PC-9 (cell line): ENCODE measurements around the gene INPP5J. TPM values are rescaled to one million over a fixed set of nuclear protein-coding genes. Genes with fewer than 3 reads are reported as not detected.
A peak's percentile ranks its signal among the peaks of the same experiment; 100 is the strongest.

Experiments used
- BruUV-seq: library from RNA; stranded (reverse); fragments of 400-500 nt; replicated peaks from 2 replicates; lab custom pipeline; 2021; lab: Mats Ljungman, UMichigan
- CTCF ChIA-PET: fragments of 300-600 bp; sonication (Branson Sonifier 250); formaldehyde crosslinking; loops from one replicate; lab custom pipeline; 2022; ENCODE audit warnings: antibody characterized with exemption; lab: Charles Lee
- POLR2A ChIA-PET: fragments of 300-600 bp; sonication (Branson Sonifier 250); formaldehyde crosslinking; loops from one replicate; lab custom pipeline; 2022; ENCODE audit warnings: antibody characterized with exemption; ENCODE audit not compliant: unreplicated experiment; lab: Charles Lee
- DNase-seq, 2 experiments: peaks; one replicate each; pipeline versions ENCODE4 v3.0.0 to v3.0.0-alpha.2; 2015 to 2022; ENCODE audit warnings: mixed read lengths in 1 of 2
- H2AFZ ChIP-seq: fragments of 200-600 bp; sonication (generic); 2 replicates; pipeline ENCODE4 v1.8.1; 2017; ENCODE audit warnings: antibody characterized with exemption
- H3F3A ChIP-seq: fragments of 200-600 bp; sonication (generic); 2 replicates; pipeline ENCODE4 v1.8.1; 2017; ENCODE audit warnings: antibody characterized with exemption, mild to moderate bottlenecking, low read depth; ENCODE audit not compliant: insufficient read depth
- H3K27ac ChIP-seq: fragments of 200-600 bp; sonication (generic); 2 replicates; pipeline ENCODE4 v1.6.1; 2016; ENCODE audit warnings: mixed run types
- H3K27me3 ChIP-seq: fragments of 200-600 bp; sonication (generic); 2 replicates; pipeline ENCODE4 v1.6.1; 2016; ENCODE audit warnings: low read depth, mixed run types; ENCODE audit not compliant: insufficient read depth
- H3K36me3 ChIP-seq: fragments of 200-600 bp; sonication (generic); 2 replicates; pipeline ENCODE4 v1.6.1; 2016; ENCODE audit warnings: low read depth, mixed run types
- H3K4me1 ChIP-seq: fragments of 200-600 bp; sonication (generic); replicated peaks from 2 replicates; pipeline ENCODE4 v1.6.1; 2016; ENCODE audit warnings: mixed run types; ENCODE audit not compliant: insufficient read depth
- H3K4me2 ChIP-seq: fragments of 200-600 bp; sonication (generic); 2 replicates; pipeline ENCODE4 v1.6.1; 2017; ENCODE audit warnings: mixed run types
- H3K4me3 ChIP-seq: fragments of 200-600 bp; sonication (generic); 2 replicates; pipeline ENCODE4 v1.6.1; 2016; ENCODE audit warnings: mixed run types
- H3K79me2 ChIP-seq: fragments of 200-600 bp; sonication (generic); 2 replicates; pipeline ENCODE4 v1.6.1; 2017; ENCODE audit warnings: low read depth, mixed run types
- H3K9me2 ChIP-seq: fragments of 200-600 bp; sonication (generic); 2 replicates; pipeline ENCODE4 v1.8.1; 2017; ENCODE audit warnings: mild to moderate bottlenecking; ENCODE audit not compliant: insufficient read depth
- H3K9me3 ChIP-seq: fragments of 200-600 bp; sonication (generic); 2 replicates; pipeline ENCODE4 v1.8.1; 2016; ENCODE audit warnings: low read depth; ENCODE audit not compliant: insufficient read depth
- H4K20me1 ChIP-seq: fragments of 200-600 bp; sonication (generic); 2 replicates; pipeline ENCODE4 v1.8.1; 2017; ENCODE audit not compliant: insufficient read depth
- EZH2 ChIP-seq: fragments of 200-600 bp; sonication (generic); IDR thresholded peaks from 2 replicates; pipeline ENCODE4 v1.8.0; 2017; ENCODE audit warnings: antibody characterized with exemption, low read depth
- intact Hi-C: fragments of 100-400 bp; cut with micrococcal nuclease; formaldehyde crosslinking; loops from one replicate; pipeline ENCODE4 v1.10.0; 2022; ENCODE audit not compliant: unreplicated experiment
- total RNA-seq: library from RNA; stranded (reverse); gene quantifications from 2 replicates; pipeline ENCODE4 v1.2.3, GENCODE V29; 2021
- TF ChIP-seq, protein P1 (sequence below): fragments of 200-600 bp; sonication (generic); conservative IDR thresholded peaks from 2 replicates; pipeline ENCODE4 v1.6.1; 2017; ENCODE audit warnings: mixed run types, antibody characterized with exemption, mild to moderate bottlenecking, moderate library complexity

INPP5J gene
- total RNA-seq, 1 experiment from 2014 or later: 1.7 TPM

DNA sequence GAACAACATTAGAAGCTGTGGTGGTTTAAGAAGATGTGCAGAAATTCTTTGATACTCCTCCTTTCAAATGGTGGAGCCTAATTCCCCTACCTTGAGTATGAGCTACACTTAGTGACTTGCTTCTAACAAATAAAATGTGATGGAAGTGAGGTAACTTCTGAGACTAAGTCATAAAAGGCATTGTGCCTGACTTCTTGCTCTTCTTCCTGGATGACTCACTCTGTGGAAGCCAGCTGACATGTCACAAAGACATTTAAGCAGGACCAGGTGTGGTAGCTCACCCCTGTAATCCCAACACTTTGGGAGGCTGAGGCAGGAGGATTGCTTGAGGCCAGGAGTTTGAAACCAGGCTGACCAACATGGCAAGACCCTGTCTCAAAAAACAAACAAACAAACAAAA lies 21.5 kb downstream of the INPP5J start:
- no peaks in the 10 kb centered on the region for H4K20me1 ChIP-seq
- H3K36me3 ChIP-seq: no peaks in the 10 kb centered on the region
- CTCF ChIA-PET: no interaction called here
- H3K79me2 ChIP-seq: no peaks in the 10 kb centered on the region
- TF ChIP-seq, protein P1, sequence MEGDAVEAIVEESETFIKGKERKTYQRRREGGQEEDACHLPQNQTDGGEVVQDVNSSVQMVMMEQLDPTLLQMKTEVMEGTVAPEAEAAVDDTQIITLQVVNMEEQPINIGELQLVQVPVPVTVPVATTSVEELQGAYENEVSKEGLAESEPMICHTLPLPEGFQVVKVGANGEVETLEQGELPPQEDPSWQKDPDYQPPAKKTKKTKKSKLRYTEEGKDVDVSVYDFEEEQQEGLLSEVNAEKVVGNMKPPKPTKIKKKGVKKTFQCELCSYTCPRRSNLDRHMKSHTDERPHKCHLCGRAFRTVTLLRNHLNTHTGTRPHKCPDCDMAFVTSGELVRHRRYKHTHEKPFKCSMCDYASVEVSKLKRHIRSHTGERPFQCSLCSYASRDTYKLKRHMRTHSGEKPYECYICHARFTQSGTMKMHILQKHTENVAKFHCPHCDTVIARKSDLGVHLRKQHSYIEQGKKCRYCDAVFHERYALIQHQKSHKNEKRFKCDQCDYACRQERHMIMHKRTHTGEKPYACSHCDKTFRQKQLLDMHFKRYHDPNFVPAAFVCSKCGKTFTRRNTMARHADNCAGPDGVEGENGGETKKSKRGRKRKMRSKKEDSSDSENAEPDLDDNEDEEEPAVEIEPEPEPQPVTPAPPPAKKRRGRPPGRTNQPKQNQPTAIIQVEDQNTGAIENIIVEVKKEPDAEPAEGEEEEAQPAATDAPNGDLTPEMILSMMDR: no peak
- no peak for TF ChIP-seq EZH2
- no peak overlapping the region for H2AFZ ChIP-seq
- H3K9me2 ChIP-seq: no peaks in the 10 kb centered on the region
- no peak overlapping the region for H3K4me2 ChIP-seq
- no peak overlapping the region for H3K27ac ChIP-seq
- H3F3A ChIP-seq: peaks cover 8% of the 10 kb centered on the region; the same call in 1 of the 2 replicates
- intact Hi-C loops: no loop called here
- H3K4me3 ChIP-seq: no peak overlapping the region
- H3K4me1 ChIP-seq: 0 out of 2 replicates have a peak, but pooled peaks cover 6% of the 10 kb centered on the region
- POLR2A ChIA-PET: no interaction called here
- no TSS peak for BruUV-seq
- H3K9me3 ChIP-seq: peaks cover 15% of the 10 kb centered on the region
- H3K27me3 ChIP-seq: peaks cover 4% of the 10 kb centered on the region; the same call in 1 of the 2 replicates
- peak in 1 of 2 experiments; percentile 57 for DNase-seq

DNA sequence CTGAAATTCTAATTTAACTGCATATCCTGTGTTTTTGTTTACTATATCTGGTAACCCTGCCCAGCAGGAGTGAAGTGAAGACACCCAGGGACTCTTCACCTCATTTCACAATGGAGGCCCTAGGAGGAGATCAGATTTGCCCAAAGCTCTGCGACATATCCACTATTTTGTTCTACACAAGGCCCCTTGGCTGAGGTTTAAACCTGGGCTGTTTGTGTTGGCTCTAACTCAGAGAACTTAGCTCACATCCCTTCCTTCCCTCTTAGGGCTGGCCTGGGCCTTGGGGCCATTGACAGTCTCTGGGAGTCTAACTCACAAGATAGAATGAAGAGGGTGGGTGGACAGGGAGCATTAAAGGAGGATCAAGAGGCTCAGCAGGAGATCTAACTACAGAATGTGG lies 25.7 kb downstream of the INPP5J start:
- H3K4me3 ChIP-seq: no peak overlapping the region
- no peak for DNase-seq
- CTCF ChIA-PET: interaction anchor here (0.7 kb wide), 1 partner anchor 41 kb away, joined by 3 read pairs; the partner anchor contains the start of gene SELENOM
- no peaks in the 10 kb centered on the region for H3K79me2 ChIP-seq
- no peaks in the 10 kb centered on the region for H3K36me3 ChIP-seq
- peaks cover 8% of the 10 kb centered on the region; the same call in 1 of the 2 replicates for H3F3A ChIP-seq
- intact Hi-C loops: loop anchor here (2.0 kb wide), 2 partner anchors 124 to 202 kb away; no protein-coding TSS in a partner anchor
- H3K27me3 ChIP-seq: no peaks in the 10 kb centered on the region
- H3K9me3 ChIP-seq: peaks cover 15% of the 10 kb centered on the region
- no peak overlapping the region for H3K4me2 ChIP-seq
- no TSS peak for BruUV-seq
- 0 out of 2 replicates have a peak, but pooled peaks cover 6% of the 10 kb centered on the region for H3K4me1 ChIP-seq
- H3K27ac ChIP-seq: no peak overlapping the region
- H2AFZ ChIP-seq: no peak overlapping the region
- POLR2A ChIA-PET: interaction anchor here (0.6 kb wide), 1 partner anchor 554 kb away, joined by 10 read pairs; no protein-coding TSS in a partner anchor
- TF ChIP-seq EZH2: no peak
- TF ChIP-seq, protein P1: no peak
- no peaks in the 10 kb centered on the region for H3K9me2 ChIP-seq
- H4K20me1 ChIP-seq: no peaks in the 10 kb centered on the region

GRCh38 chr22:31148953-31149627 lies 26.3 kb downstream of the INPP5J start:
- TF ChIP-seq EZH2: no peak
- TF ChIP-seq, protein P1: peak; percentile 97
- no peak overlapping the region for H2AFZ ChIP-seq
- DNase-seq: peak; percentile 60 to 71
- H3K4me3 ChIP-seq: no peak overlapping the region
- intact Hi-C loops: loop anchor here (1.0 to 2.0 kb wide), 5 partner anchors 42 to 202 kb away; partner anchors contain the start of gene SELENOM
- no peaks in the 10 kb centered on the region for H4K20me1 ChIP-seq
- ChIA-PET POLR2A (interaction anchor here (0.6 kb wide), 1 partner anchor 555 kb away, joined by 10 read pairs; no protein-coding TSS in a partner anchor), CTCF (interaction anchor here (0.6 to 0.7 kb wide), 3 partner anchors 42 to 363 kb away, joined by 3 to 7 read pairs (median 3); partner anchors contain the start of gene SELENOM)
- no peaks in the 10 kb centered on the region for H3K79me2 ChIP-seq
- peaks cover 15% of the 10 kb centered on the region for H3K9me3 ChIP-seq
- H3K27me3 ChIP-seq: no peaks in the 10 kb centered on the region
- H3K9me2 ChIP-seq: no peaks in the 10 kb centered on the region
- H3K4me2 ChIP-seq: no peak overlapping the region
- peaks cover 4% of the 10 kb centered on the region; the same call in 1 of the 2 replicates for H3F3A ChIP-seq
- 0 out of 2 replicates have a peak, but pooled peaks cover 6% of the 10 kb centered on the region for H3K4me1 ChIP-seq
- no TSS peak for BruUV-seq
- no peak overlapping the region for H3K27ac ChIP-seq
- no peaks in the 10 kb centered on the region for H3K36me3 ChIP-seq
